Trophoblast cell (in vitro differentiated cells and primary cell): ENCODE results near the gene ETS1.

Source experiments
- DNase-seq, 2 donors: peaks; one replicate each; pipeline ENCODE4 v3.0.0-alpha.2; 2016
- H2AFZ ChIP-seq: 2 replicates; pipeline ENCODE4 v1.6.1; 2013; ENCODE audit warnings: low read length, moderate library complexity, mild to moderate bottlenecking; ENCODE audit not compliant: insufficient read depth, poor library complexity
- H2AK5ac ChIP-seq: 2 replicates; pipeline ENCODE4 v1.6.1; 2013; ENCODE audit warnings: mild to moderate bottlenecking, low read length
- H2BK120ac ChIP-seq: 2 replicates; pipeline ENCODE4 v1.6.1; 2013; ENCODE audit warnings: low read length, mild to moderate bottlenecking, moderate library complexity; ENCODE audit not compliant: insufficient read depth, poor library complexity
- H2BK12ac ChIP-seq: 2 replicates; pipeline ENCODE4 v1.6.1; 2013; ENCODE audit warnings: mild to moderate bottlenecking, low read length, moderate library complexity
- H2BK5ac ChIP-seq: 2 replicates; pipeline ENCODE4 v1.6.1; 2013; ENCODE audit warnings: low read length, low read depth, moderate library complexity, mild to moderate bottlenecking; ENCODE audit not compliant: poor library complexity
- H3K14ac ChIP-seq: 2 replicates; pipeline ENCODE4 v1.6.1; 2013; ENCODE audit warnings: mild to moderate bottlenecking, low read length
- H3K18ac ChIP-seq: 2 replicates; pipeline ENCODE4 v1.6.1; 2013; ENCODE audit warnings: mild to moderate bottlenecking, low read length
- H3K23ac ChIP-seq: 2 replicates; pipeline ENCODE4 v1.6.1; 2013; ENCODE audit warnings: low read length
- H3K27ac ChIP-seq: 2 replicates; pipeline ENCODE4 v1.5.1; 2013; ENCODE audit warnings: low read depth, mild to moderate bottlenecking, inconsistent platforms, low read length, moderate library complexity
- H3K27me3 ChIP-seq: 2 replicates; pipeline ENCODE4 v1.6.1; 2013; ENCODE audit warnings: inconsistent platforms, mild to moderate bottlenecking, low read length, moderate library complexity; ENCODE audit not compliant: insufficient read depth
- H3K36me3 ChIP-seq, 2 experiments: 1 replicate in 1 of 2; 2 replicates in 1 of 2; pipeline ENCODE4 v1.6.1; 2013; ENCODE audit warnings: low read length in 2 of 2, mild to moderate bottlenecking in 2 of 2, moderate library complexity in 1 of 2; ENCODE audit not compliant: insufficient read depth in 2 of 2, control insufficient read depth in 1 of 2
- H3K4ac ChIP-seq: 2 replicates; pipeline ENCODE4 v1.6.1; 2013; ENCODE audit warnings: low read depth, mild to moderate bottlenecking, low read length, moderate library complexity
- H3K4me1 ChIP-seq, 2 experiments: 1 replicate in 1 of 2; 2 replicates in 1 of 2; pipeline ENCODE4 v1.6.1; 2013; ENCODE audit warnings: low read length in 2 of 2, mild to moderate bottlenecking in 2 of 2, moderate library complexity in 1 of 2; ENCODE audit not compliant: insufficient read depth in 2 of 2, control insufficient read depth in 1 of 2
- H3K4me2 ChIP-seq: 2 replicates; pipeline ENCODE4 v1.6.1; 2013; ENCODE audit warnings: inconsistent platforms, mild to moderate bottlenecking, low read length, moderate library complexity
- H3K4me3 ChIP-seq: 2 replicates; pipeline ENCODE4 v1.5.1; 2013; ENCODE audit warnings: mild to moderate bottlenecking, low read depth, low read length, inconsistent platforms
- H3K79me1 ChIP-seq: one replicate; pipeline ENCODE4 v1.6.1; 2013; ENCODE audit warnings: low read length
- H3K79me2 ChIP-seq: 2 replicates; pipeline ENCODE4 v1.6.1; 2013; ENCODE audit warnings: low read length, mild to moderate bottlenecking; ENCODE audit not compliant: control insufficient read depth, insufficient read depth, poor library complexity
- H3K9ac ChIP-seq: 2 replicates; pipeline ENCODE4 v1.6.1; 2013; ENCODE audit warnings: mild to moderate bottlenecking, low read length
- H3K9me3 ChIP-seq: 2 replicates; pipeline ENCODE4 v1.6.1; 2013; ENCODE audit warnings: low read depth, mild to moderate bottlenecking, control low read depth, inconsistent platforms, low read length; ENCODE audit not compliant: insufficient read depth
- H4K12ac ChIP-seq: 2 replicates; pipeline ENCODE4 v1.6.1; 2013; ENCODE audit warnings: low read depth, mild to moderate bottlenecking, low read length, moderate library complexity
- H4K8ac ChIP-seq: 2 replicates; pipeline ENCODE4 v1.6.1; 2013; ENCODE audit warnings: low read depth, mild to moderate bottlenecking, low read length, moderate library complexity
- H4K91ac ChIP-seq: one replicate; pipeline ENCODE4 v1.6.1; 2013; ENCODE audit warnings: low read depth, mild to moderate bottlenecking, low read length, moderate library complexity
- WGBS: extraction: QIAGEN DNeasy Blood & Tissue Kit; methylation state at CpG from one replicate; pipeline ENCODE4 v1.1.7; 2013; ENCODE audit warnings: missing lambda C conversion rate; ENCODE audit not compliant: insufficient read length, insufficient coverage; ENCODE audit errors: extremely low coverage; 5-methylcytosine and 5-hydroxymethylcytosine counted together

The ETS1 gene

DNA sequence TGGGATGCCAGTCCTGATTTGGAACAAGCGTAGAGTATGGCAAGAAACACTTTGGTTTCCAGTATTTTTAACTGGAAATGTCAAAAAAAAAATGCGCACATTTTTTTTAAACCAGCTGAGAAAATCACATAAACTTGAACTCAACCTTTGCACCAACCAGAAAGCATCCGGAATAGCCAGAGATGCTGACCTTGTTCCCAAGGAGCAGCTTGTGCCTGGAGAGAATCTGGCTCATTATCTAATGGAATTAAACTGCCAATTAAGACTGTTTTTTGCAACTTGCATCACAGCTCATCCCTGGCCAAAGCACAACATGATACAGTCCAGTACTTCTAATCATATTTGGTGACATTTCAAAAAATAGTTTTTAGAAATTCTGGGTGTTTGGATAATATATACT lies 8.4 kb upstream of the ETS1 start:
- H4K8ac ChIP-seq: no peak overlapping the region
- H3K14ac ChIP-seq: no peak overlapping the region
- no peaks in the 10 kb centered on the region for H3K36me3 ChIP-seq
- no peaks in the 10 kb centered on the region for H3K9me3 ChIP-seq
- no peaks in the 10 kb centered on the region for H3K79me2 ChIP-seq
- H3K27me3 ChIP-seq: no peaks in the 10 kb centered on the region
- no peak overlapping the region for H3K4me3 ChIP-seq
- no peak overlapping the region for H2BK120ac ChIP-seq
- no peak overlapping the region for H3K9ac ChIP-seq
- H2BK12ac ChIP-seq: no peak overlapping the region
- peaks cover 0 to 5% of the 10 kb centered on the region in 2 experiments for H3K4me1 ChIP-seq
- no peak overlapping the region for H2BK5ac ChIP-seq
- H3K4me2 ChIP-seq: no peak overlapping the region
- H3K23ac ChIP-seq: no peak overlapping the region
- no CpG with 5 or more reads among the region's 3 CpGs for WGBS
- no peak overlapping the region for H2AK5ac ChIP-seq
- no peak overlapping the region for H2AFZ ChIP-seq
- H3K18ac ChIP-seq: no peak overlapping the region
- DNase-seq: no peak
- H4K12ac ChIP-seq: no peak overlapping the region
- H3K4ac ChIP-seq: no peak overlapping the region
- no peak overlapping the region for H3K27ac ChIP-seq
- no peaks in the 10 kb centered on the region for H3K79me1 ChIP-seq
- no peak overlapping the region for H4K91ac ChIP-seq

- Histone ChIP-seq H3K79me2 (no peaks in the 10 kb centered on the region), H2BK12ac (no peak overlapping the region), H3K27me3 (no peaks in the 10 kb centered on the region), H2BK5ac (no peak overlapping the region), H3K23ac (no peak overlapping the region), H3K4me3 (no peak overlapping the region), H3K4me2 (no peak overlapping the region), H4K12ac (no peak overlapping the region), H2AFZ (no peak overlapping the region), H3K4me1 (peaks cover 0 to 5% of the 10 kb centered on the region in 2 experiments), H3K9ac (no peak overlapping the region), H2AK5ac (no peak overlapping the region), H3K79me1 (no peaks in the 10 kb centered on the region), H3K27ac (no peak overlapping the region), H3K36me3 (no peaks in the 10 kb centered on the region), H3K9me3 (no peaks in the 10 kb centered on the region), H3K18ac (no peak overlapping the region), H4K91ac (no peak overlapping the region), H4K8ac (no peak overlapping the region), H3K14ac (no peak overlapping the region), H3K4ac (no peak overlapping the region), H2BK120ac (no peak overlapping the region)
- no CpG with 5 or more reads among the region's 3 CpGs for whole genome bisulfite sequencing
- DNase-seq: no peak
These were observed 7.9 kb upstream of the ETS1 start for GRCh38 chr11:128595221-128595620.

GRCh38 chr11:128594226-128594625 lies 6.9 kb upstream of the ETS1 start:
- H2BK120ac ChIP-seq: no peak overlapping the region
- H3K4me3 ChIP-seq: no peak overlapping the region
- H4K8ac ChIP-seq: no peak overlapping the region
- no peaks in the 10 kb centered on the region for H3K9me3 ChIP-seq
- H3K27ac ChIP-seq: no peak overlapping the region
- H2AK5ac ChIP-seq: no peak overlapping the region
- no peak overlapping the region for H3K4ac ChIP-seq
- H2BK12ac ChIP-seq: no peak overlapping the region
- H3K36me3 ChIP-seq: no peaks in the 10 kb centered on the region
- no peaks in the 10 kb centered on the region for H3K79me1 ChIP-seq
- H4K91ac ChIP-seq: no peak overlapping the region
- H3K18ac ChIP-seq: no peak overlapping the region
- no peak overlapping the region for H2AFZ ChIP-seq
- no peaks in the 10 kb centered on the region for H3K79me2 ChIP-seq
- peaks cover 0 to 5% of the 10 kb centered on the region in 2 experiments for H3K4me1 ChIP-seq
- no peak overlapping the region for H4K12ac ChIP-seq
- H3K9ac ChIP-seq: no peak overlapping the region
- H3K23ac ChIP-seq: no peak overlapping the region
- H3K4me2 ChIP-seq: no peak overlapping the region
- DNase-seq: no peak
- no peak overlapping the region for H2BK5ac ChIP-seq
- no CpG with 5 or more reads among the region's 1 CpG for WGBS
- no peaks in the 10 kb centered on the region for H3K27me3 ChIP-seq
- H3K14ac ChIP-seq: no peak overlapping the region

- no peak overlapping the region for H3K18ac ChIP-seq
- H3K4ac ChIP-seq: no peak overlapping the region
- no peak overlapping the region for H2AK5ac ChIP-seq
- H3K14ac ChIP-seq: no peak overlapping the region
- no peak overlapping the region for H4K8ac ChIP-seq
- H3K79me2 ChIP-seq: no peaks in the 10 kb centered on the region
- H3K27ac ChIP-seq: no peak overlapping the region
- H3K4me1 ChIP-seq: peaks cover 0 to 5% of the 10 kb centered on the region in 2 experiments
- no peak overlapping the region for H2AFZ ChIP-seq
- no peak overlapping the region for H4K91ac ChIP-seq
- no peaks in the 10 kb centered on the region for H3K27me3 ChIP-seq
- H3K23ac ChIP-seq: no peak overlapping the region
- no CpG with 5 or more reads among the region's 4 CpGs for whole genome bisulfite sequencing
- no peaks in the 10 kb centered on the region for H3K9me3 ChIP-seq
- H2BK5ac ChIP-seq: no peak overlapping the region
- no peak overlapping the region for H3K4me3 ChIP-seq
- no peak overlapping the region for H2BK12ac ChIP-seq
- no peak for DNase-seq
- no peaks in the 10 kb centered on the region for H3K79me1 ChIP-seq
- H3K9ac ChIP-seq: no peak overlapping the region
- H3K36me3 ChIP-seq: no peaks in the 10 kb centered on the region
- no peak overlapping the region for H2BK120ac ChIP-seq
- no peak overlapping the region for H4K12ac ChIP-seq
- H3K4me2 ChIP-seq: no peak overlapping the region
These were observed 5.9 kb upstream of the ETS1 start for GRCh38 chr11:128593281-128593680.
